ENCODE data around the gene TAF3.

DNA sequence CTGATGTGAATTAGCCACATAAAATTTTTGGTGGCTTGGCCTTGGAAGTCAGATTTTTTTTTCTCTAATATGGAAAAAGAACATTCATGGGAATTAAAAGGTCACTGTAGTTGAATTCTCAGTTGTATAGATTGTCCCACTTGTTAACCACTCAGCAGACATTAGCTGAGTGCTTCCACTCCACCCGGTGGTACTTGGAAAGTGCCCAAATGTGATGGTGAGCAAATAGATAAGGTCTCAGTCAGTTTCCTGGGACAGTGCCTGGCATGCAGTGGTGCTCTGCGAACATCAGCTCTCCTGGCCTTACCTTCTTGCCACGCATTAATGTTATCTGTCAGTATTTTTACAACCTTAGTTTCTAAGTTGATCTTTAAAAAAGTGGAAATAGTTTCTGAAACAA, 28.9 kb upstream of the TAF3 start:
- TF ChIP-seq, protein P1, sequence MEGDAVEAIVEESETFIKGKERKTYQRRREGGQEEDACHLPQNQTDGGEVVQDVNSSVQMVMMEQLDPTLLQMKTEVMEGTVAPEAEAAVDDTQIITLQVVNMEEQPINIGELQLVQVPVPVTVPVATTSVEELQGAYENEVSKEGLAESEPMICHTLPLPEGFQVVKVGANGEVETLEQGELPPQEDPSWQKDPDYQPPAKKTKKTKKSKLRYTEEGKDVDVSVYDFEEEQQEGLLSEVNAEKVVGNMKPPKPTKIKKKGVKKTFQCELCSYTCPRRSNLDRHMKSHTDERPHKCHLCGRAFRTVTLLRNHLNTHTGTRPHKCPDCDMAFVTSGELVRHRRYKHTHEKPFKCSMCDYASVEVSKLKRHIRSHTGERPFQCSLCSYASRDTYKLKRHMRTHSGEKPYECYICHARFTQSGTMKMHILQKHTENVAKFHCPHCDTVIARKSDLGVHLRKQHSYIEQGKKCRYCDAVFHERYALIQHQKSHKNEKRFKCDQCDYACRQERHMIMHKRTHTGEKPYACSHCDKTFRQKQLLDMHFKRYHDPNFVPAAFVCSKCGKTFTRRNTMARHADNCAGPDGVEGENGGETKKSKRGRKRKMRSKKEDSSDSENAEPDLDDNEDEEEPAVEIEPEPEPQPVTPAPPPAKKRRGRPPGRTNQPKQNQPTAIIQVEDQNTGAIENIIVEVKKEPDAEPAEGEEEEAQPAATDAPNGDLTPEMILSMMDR (IDR thresholded peaks at IDR 0.05) = no peak
- TF ChIP-seq POLR2AphosphoS5 (IDR thresholded peaks at IDR 0.05) (no peak), POLR2A (IDR thresholded peaks at IDR 0.05) (no peak), EP300 (IDR thresholded peaks at IDR 0.05) (no peak)

Data from stomach (tissue), 4 donors.